GM12878 (cell line): ENCODE measurements around the gene RP2.

ENCODE experiments used
- CTCF ChIP-seq, 3 experiments: IDR thresholded peaks in 2 of 3; conservative IDR thresholded peaks in 1 of 3; 2 replicates each; pipeline ENCODE4 v1.5.1; 2011; ENCODE audit warnings: low read depth in 3 of 3, low read length in 3 of 3, mild to moderate bottlenecking in 3 of 3, control low read depth in 2 of 3, moderate library complexity in 2 of 3, inconsistent platforms in 1 of 3, mixed read lengths in 1 of 3; ENCODE audit not compliant: control insufficient read depth in 2 of 3, insufficient read depth in 1 of 3; ENCODE audit errors: extremely low read depth in 1 of 3
- EGR1 ChIP-seq, 2 experiments: IDR thresholded peaks; 1 replicate in 1 of 2; 2 replicates in 1 of 2; pipeline ENCODE4 v1.6.1; 2011 to 2012; ENCODE audit warnings: low read depth in 2 of 2, low read length in 2 of 2, borderline replicate concordance in 1 of 2, mild to moderate bottlenecking in 1 of 2, moderate library complexity in 1 of 2
- EZH2 ChIP-seq: IDR thresholded peaks from 2 replicates; pipeline ENCODE4 v1.6.1; 2012; ENCODE audit warnings: low read depth, mild to moderate bottlenecking, control low read depth, inconsistent platforms, low read length, borderline replicate concordance; ENCODE audit not compliant: control insufficient read depth
- NR2C2 ChIP-seq: IDR thresholded peaks from 2 replicates; pipeline ENCODE4 v1.6.1; 2011; ENCODE audit warnings: borderline replicate concordance, low read depth; ENCODE audit not compliant: control insufficient read depth, insufficient read length
- POLR2A ChIP-seq: IDR thresholded peaks from 2 replicates; pipeline ENCODE4 v1.6.1; 2011; ENCODE audit warnings: low read depth, mild to moderate bottlenecking, low read length
- YY1 ChIP-seq: IDR thresholded peaks from 2 replicates; pipeline ENCODE4 v1.6.1; 2011; ENCODE audit warnings: low read depth, mild to moderate bottlenecking, low read length
- ZNF687 ChIP-seq: fragments of 450-650 bp; IDR thresholded peaks from 2 replicates; pipeline ENCODE4 v1.6.1; 2017; ENCODE audit warnings: mild to moderate bottlenecking, moderate library complexity

- TF ChIP-seq POLR2A (no peak), ZNF687 (no peak), EGR1 (IDR thresholded peaks at IDR 0.05; ENCODE audit: borderline replicate concordance in 1 of 2, low read depth in 2 of 2, low read length in 2 of 2) (no peak), EZH2 (no peak), YY1 (no peak), NR2C2 (no peak), CTCF (IDR thresholded peaks at IDR 0.05 in 2 of 3, conservative IDR thresholded peaks at IDR 0.05 in 1 of 3; ENCODE audit: control insufficient read depth in 2 of 3, extremely low read depth in 1 of 3, insufficient read depth in 1 of 3, low read depth in 3 of 3, low read length in 3 of 3) (no peak)
Measured at GRCh38 chrX:46917622-46918021, 80.8 kb downstream of the RP2 start.
